ENCODE data around the gene FYN.

The FYN gene

DNA sequence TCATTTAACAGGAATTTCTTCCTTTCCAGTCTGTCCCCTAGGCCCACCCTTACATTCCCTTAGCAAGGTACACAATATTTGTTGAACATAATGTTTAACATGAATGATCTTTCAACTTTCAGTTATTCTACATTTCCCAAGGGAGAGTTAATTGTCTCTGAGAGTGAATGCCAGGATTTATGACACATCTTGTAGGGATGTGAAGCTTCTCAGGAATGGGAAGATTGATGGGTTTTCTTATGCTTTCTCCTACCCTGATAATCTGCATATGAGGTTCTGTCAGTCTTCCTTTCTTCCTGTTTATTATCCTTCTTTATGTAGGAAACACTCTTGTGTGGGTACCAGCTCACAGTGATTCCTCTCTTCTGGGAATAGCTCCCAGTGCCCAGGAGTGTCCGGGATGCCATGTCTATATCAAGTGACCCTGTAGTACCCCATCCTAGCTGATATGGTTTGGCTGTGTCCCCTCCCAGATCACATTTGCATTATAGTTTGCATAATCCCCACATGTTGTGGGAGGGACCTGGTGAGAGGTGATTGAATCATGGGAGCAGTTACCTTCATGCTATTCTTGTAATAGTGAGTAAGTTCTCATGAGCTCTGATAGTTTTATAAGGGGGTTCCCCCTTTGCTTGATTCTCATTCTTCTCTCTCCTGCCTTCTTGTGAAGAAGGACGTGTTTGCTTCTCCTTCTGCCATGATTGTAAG, 7.1 kb upstream of the FYN start:
- DNase-seq: no peak

DNA sequence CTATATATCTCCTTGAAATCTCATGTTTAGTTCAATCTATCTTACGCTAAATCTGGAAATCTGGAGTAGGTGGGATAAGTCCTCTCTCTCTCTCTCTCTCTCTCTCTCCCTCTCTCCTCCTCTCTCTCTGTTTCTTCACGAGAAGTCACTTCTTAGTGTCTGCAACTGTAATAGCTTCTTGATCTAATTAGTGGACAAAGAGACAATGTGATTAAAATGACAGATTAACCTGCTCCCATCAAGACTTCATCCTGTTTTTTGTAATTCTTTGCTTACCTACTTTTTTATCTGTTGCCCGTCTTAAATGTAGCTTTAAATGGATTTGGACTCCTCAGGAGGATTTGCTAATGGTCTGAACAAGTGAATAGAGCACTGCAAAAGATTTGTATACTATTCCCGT, 2.5 kb upstream of the FYN start:
- no peak for DNase-seq

GRCh38 chr6:111874025-111874415, 768 bp upstream of the FYN start:
- peak; percentile 72 to 75 for DNase-seq

- peak; percentile 70 to 80 for DNase-seq
Observed at GRCh38 chr6:111872401-111873177, 663 bp downstream of the FYN start.

DNA sequence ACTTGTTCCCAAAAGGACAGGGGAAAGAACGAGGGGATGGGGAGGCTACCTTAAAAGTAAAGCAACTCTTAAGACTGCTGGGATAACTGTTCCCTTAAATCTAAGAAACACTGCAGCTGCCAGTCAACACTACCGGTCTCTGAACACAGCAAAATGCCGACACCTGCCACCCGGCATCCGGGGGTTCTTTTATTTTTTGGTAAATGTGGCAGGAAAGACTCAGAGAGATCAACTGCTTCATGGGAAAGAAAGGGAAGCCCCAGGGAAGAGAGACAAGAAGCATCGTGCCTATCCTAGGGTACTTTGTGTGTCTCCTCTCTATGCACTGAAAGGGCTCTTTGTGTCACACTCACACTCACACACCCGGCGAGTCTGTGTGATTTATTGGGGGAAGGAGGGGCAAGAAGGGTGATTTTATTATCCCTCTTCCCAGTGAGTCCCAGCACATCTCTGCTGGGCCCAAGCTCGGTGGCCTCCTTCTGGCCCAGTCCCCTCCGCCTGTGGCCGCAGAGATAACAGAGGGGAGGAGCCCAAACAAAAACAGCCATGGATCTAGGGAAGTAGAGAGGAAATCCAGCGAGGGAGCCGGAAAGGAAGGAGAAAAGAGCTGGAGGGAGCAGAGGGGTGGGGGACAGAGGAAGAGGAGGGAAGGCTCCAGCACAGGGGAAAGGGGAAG, 1.4 kb downstream of the FYN start:
- DNase-seq: peak; percentile 29 to 53

DNA sequence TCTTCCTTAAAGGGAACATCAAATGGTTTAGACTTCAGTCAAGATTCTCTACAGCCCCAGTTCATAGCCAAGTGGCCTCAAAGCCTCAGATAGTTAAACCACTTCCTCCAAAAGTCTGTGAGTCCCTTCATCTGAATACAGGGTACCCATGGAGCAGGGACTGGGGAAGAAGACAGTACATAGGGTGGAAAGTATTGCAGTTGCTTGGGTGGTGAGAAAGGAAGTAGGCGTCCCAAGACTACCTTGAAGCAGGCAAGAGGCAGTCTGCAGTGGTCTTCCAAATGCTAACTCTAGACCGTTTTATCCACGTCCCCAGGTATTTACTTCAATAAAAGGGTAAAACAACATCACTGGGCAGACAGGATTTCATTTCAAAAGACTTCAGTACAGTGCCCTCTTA, 2.0 kb downstream of the FYN start:
- peak; percentile 53 to 78 for DNase-seq

DNA sequence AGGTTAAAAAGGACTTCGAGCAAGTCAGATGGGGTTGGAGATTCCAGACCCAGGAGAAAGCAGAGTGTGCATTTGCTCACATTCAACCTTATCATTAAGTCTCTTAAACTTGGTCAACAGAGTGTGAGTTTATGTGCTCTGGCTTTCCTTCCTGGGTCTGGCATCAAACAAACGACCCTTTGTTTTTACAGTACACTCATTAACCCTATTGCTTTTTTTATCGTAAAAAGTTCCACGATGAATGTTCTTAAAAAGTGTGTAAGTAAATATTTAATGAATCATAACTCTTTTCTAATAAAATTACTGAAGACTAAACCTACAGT, 2.5 kb downstream of the FYN start:
- DNase-seq: no peak

DNA sequence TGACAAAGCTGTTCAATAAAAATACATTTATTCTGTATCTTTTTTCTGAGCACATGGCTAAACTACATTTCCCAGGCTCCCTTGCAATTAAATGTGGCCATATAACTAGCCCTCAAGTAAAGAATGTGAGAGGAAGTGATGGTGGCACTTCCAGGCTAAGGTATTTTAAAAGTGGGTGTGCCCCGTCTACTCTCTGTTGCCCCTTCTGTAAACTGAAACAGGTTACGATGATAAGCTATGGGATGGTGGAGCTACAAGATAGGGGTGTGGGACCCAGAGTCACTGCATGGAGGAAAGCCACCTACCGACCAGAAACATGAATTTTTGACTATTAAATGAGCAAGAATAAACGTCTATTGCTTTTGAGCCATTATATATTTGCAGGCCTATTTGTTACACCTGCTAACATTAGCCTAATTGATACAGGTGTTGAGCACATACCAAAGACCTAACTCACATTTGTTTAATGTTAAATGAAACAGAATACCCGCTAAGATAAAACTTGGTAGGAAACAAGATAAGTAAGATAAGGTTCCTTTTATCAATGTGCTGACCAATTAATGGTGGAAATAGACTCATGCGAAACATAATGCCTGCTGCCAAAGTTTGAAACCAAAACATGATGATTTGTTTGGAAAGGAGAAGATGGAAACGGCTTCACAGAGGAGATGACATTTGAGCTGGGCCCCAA, 3.1 kb downstream of the FYN start:
- peak; percentile 30 to 63 for DNase-seq

DNA sequence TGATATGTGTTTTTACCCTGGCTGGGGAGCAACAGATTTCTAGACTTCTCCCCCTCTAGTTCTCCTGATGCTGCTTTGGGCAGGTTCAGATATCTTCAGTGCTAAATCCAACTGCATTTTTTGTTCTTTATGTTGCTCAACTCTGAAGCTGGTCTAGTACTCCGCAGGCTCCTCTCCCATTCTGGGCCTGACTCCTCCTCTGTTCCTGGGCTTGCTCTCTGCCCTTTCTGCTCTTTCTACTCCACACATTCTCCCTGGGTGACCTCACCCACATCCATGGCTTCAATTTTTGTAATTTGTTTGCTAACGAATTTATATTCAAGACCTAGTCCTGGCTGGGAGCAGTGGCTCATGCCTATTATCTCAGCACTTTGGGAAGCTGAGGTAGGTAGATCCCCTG, 6.4 kb downstream of the FYN start:
- no peak for DNase-seq

GRCh38 chr6:111865909-111866546, 7.2 kb downstream of the FYN start:
- DNase-seq: no peak

DNA sequence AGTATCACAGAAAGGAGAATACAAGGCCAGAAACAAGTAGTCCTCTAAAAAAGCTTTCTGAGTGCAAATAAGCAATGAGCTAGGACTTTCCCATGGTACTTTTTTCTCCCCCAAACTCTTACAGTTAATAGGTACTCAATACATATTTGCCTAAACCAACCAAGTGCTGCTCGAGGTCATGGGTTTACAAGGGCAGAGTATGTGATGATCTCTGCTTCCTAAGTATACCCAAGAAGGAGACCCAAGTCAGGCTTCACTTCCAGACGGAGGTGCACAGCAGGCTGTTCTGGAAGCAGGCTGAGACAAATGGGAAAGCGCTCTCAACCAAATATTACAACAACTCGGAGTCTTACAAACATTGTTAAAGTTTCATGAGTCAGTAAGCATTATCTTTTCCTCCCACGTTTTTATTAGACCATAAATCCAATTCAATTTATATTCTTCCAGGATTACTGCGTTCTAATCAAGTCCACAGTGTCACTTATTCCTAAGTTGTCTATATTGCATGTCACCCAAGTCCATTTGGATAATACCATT, 8.1 kb downstream of the FYN start:
- no peak for DNase-seq

DNA sequence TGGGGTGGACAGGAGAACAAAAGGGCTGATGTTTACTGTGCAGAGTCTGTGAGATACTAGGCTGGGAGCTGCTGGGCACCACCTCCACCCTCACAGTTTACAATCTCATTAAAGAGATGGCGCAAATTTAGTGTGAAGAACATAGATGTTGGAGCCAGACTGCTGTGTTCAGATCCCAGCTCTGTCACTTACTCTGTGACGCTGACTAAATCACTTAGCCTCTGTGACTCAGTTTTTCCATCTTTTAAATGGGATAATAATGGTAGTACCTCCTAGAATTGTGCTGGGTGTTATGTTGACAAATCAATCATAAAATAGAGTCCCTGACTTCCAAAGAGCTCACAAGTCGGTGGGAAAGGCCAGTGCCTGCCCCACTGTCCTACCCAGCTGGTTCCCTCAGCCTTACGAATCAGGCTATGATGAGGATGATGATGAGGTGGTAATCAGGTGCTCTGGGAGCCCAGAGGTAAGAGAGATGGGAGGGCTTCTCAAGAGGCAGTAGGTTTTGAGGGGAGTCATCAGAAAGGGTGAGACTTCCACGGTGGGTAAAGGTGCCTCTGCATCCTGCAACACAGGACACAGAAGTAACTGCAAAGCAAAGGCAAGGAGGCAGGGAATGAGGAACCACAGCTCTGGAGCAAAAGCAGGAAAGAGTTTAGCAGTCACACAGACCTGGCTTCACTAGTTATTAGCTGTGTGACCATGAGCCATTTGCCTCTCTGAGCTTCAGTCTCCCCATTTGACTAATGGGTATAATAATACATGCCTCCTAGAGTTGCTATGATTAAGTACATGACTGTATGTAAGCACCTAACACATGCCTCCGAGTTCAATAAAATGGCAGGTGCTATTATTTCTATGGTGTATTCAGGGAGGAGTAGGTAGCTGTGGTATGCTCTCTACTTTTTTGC, 8.9 kb downstream of the FYN start:
- no peak for DNase-seq

- DNase-seq: no peak
Observed at GRCh38 chr6:111862741-111863140, 10.5 kb downstream of the FYN start.

DNA sequence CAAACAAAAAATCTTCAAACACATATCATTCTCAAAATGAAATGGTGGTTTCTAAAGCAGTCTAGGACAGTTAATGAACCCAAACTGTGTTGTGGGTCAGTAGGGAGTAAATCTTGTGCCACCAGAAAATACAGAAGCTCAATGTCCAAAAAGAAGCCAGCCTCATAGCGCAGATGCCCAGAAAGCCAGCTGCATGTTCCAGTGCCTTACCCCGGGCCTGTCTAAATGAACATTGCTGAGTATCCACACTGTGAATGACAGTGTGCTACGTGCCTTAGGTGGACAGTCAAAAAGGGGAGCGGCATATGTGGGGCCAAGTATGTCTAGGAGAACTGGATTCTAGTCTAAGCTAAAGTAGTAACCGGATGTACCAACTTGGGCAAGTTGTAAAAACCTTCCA, 10.9 kb downstream of the FYN start:
- DNase-seq: no peak

- DNase-seq: peak in 1 of 2 donors; percentile 7
Observed at GRCh38 chr6:111861431-111861885, 11.8 kb downstream of the FYN start.

GRCh38 chr6:111858347-111858746, 14.9 kb downstream of the FYN start:
- no peak for DNase-seq

DNA sequence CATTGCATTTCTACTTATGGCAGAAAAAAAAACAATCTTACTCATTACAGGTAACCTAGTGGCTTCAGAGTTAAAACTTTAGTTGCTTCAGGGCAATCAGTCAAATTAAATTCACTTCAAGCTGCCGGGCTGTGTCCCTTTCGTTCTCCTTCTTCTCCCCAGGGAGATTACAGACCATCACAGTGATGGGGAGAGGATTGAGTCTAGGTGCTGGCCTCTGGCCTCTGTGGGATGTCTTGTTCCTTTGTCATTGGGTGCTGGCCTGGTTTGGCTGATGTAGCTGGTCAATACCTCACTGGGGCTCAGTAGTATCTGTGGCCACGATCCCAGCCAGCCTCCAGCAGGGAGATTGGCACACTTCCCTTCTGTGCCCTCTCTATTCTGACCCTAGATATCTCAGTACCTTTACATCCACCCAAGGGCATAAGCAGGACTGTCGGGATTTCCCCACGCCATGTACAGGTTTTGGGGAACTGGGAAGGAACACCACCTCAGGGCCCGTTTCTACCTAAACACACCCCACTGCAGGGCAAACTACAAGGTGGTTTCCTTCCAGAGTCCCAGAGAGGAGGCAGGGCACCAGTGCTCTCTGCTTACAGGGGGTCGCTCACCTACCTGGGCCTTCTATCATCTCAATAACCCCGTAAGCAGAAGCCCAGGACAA, 15.4 kb downstream of the FYN start:
- no peak for DNase-seq

GRCh38 chr6:111855753-111856152, 17.5 kb downstream of the FYN start:
- no peak for DNase-seq

- no peak for DNase-seq
Observed at GRCh38 chr6:111854683-111855082, 18.6 kb downstream of the FYN start.

- DNase-seq: no peak
Observed at GRCh38 chr6:111852725-111853124, 20.5 kb downstream of the FYN start.

All from CD4-positive, alpha-beta T cell treated with Interleukin-4 for 1 hour (primary cell).